Panc1 (cell line): Measurements from ENCODE around the gene NOTUM. TPM values are rescaled to one million over a fixed set of nuclear protein-coding genes. Genes with fewer than 3 reads are reported as not detected.
A peak's percentile ranks its signal among the peaks of the same experiment; 100 is the strongest.

Experiments used
- ATAC-seq: fragments of 200-7000 bp; cut with Tn5 transposase; 2 replicates; pipeline ENCODE4 v1.9.1; 2020; ENCODE audit warnings: mild to moderate bottlenecking, moderate library complexity
- BruUV-seq: library from RNA; stranded (reverse); fragments of 400-500 nt; replicated peaks from 2 replicates; lab custom pipeline; 2021; lab: Mats Ljungman, UMichigan
- CTCF ChIA-PET: fragments of 300-600 bp; sonication (Branson Sonifier 250); formaldehyde crosslinking; loops from one replicate; lab custom pipeline; 2022; ENCODE audit warnings: antibody characterized with exemption; lab: Charles Lee
- POLR2A ChIA-PET: fragments of 300-600 bp; sonication (Branson Sonifier 250); formaldehyde crosslinking; loops from one replicate; lab custom pipeline; 2022; ENCODE audit warnings: antibody characterized with exemption; lab: Charles Lee
- DNase-seq: peaks from one replicate; pipeline ENCODE4 v3.0.0-alpha.2; 2010; ENCODE audit warnings: low read depth, low spot score
- H3K27ac ChIP-seq: 2 replicates; pipeline ENCODE4 v1.5.1; 2011; ENCODE audit warnings: mild to moderate bottlenecking, low read length, inconsistent platforms
- H3K27me3 ChIP-seq: fragments of 200-500 bp; sonication (Bioruptor generic); 2 replicates; pipeline ENCODE4 v1.6.0; 2014; ENCODE audit warnings: low read length, inconsistent platforms; ENCODE audit not compliant: control insufficient read depth, insufficient read depth
- H3K36me3 ChIP-seq: fragments of 200-500 bp; sonication (Bioruptor generic); 2 replicates; pipeline ENCODE4 v1.5.1; 2014; ENCODE audit warnings: inconsistent platforms, mild to moderate bottlenecking, low read length, moderate library complexity; ENCODE audit not compliant: control insufficient read depth, insufficient read depth
- H3K4me1 ChIP-seq: 2 replicates; pipeline ENCODE4 v1.5.1; 2011; ENCODE audit warnings: inconsistent platforms, mild to moderate bottlenecking, low read length, moderate library complexity; ENCODE audit not compliant: control insufficient read depth, insufficient read depth
- H3K4me3 ChIP-seq, 2 experiments: 2 replicates each; pipeline ENCODE4 v1.5.1; 2011 to 2012; ENCODE audit warnings: low read depth in 2 of 2, low read length in 2 of 2, mild to moderate bottlenecking in 2 of 2, inconsistent platforms in 1 of 2, moderate library complexity in 1 of 2
- H3K9me3 ChIP-seq: fragments of 200-500 bp; sonication (Bioruptor generic); 2 replicates; pipeline ENCODE4 v1.5.1; 2014; ENCODE audit warnings: low read depth, mild to moderate bottlenecking, inconsistent platforms, low read length, moderate library complexity; ENCODE audit not compliant: control insufficient read depth, insufficient read depth
- POLR2AphosphoS5 ChIP-seq: IDR thresholded peaks from 2 replicates; pipeline ENCODE4 v1.6.1; 2012; ENCODE audit warnings: mild to moderate bottlenecking, low read depth, low read length, moderate library complexity
- REST ChIP-seq, 2 experiments: IDR thresholded peaks; 2 replicates each; pipeline ENCODE4 v1.6.1; 2011 to 2012; ENCODE audit warnings: low read depth in 2 of 2, control low read depth in 1 of 2, low read length in 1 of 2, mild to moderate bottlenecking in 1 of 2, moderate library complexity in 1 of 2; ENCODE audit not compliant: insufficient read depth in 1 of 2
- SIN3A ChIP-seq: IDR thresholded peaks from 2 replicates; pipeline ENCODE4 v1.6.1; 2012; ENCODE audit warnings: low read depth, mild to moderate bottlenecking, low read length, moderate library complexity, borderline replicate concordance; ENCODE audit not compliant: insufficient read depth
- TCF7L2 ChIP-seq: IDR thresholded peaks from 2 replicates; pipeline ENCODE4 v1.6.1; 2011; ENCODE audit warnings: mild to moderate bottlenecking, low read depth, low read length, inconsistent platforms
- in situ Hi-C: cut with HindIII; loops from 2 replicates; pipeline ENCODE4 v1.10.0; 2016; ENCODE audit warnings: low sequenced_read_pairs, low pct_unique_long_range_greater_than_20kb
- intact Hi-C: fragments of 100-400 bp; cut with micrococcal nuclease; formaldehyde crosslinking; loops from one replicate; pipeline ENCODE4 v1.10.0; 2022; ENCODE audit not compliant: unreplicated experiment
- total RNA-seq: library from RNA; stranded (reverse); gene quantifications from one replicate; pipeline ENCODE4 v1.2.1, GENCODE V29; 2021; ENCODE audit not compliant: unreplicated experiment
- TF ChIP-seq, protein P1 (sequence below): fragments of 450-650 bp; IDR thresholded peaks from 2 replicates; pipeline ENCODE4 v1.5.1; 2017; ENCODE audit warnings: mild to moderate bottlenecking

NOTUM gene
- total RNA-seq, 1 experiment from 2014 or later, result 2.0 TPM

GRCh38 chr17:81967533-81968395, 6.8 kb upstream of the NOTUM start:
- BruUV-seq, result no TSS peak
- in situ Hi-C loops, result no loop called here

GRCh38 chr17:81967244-81967532, 6.2 kb upstream of the NOTUM start:
- no TSS peak for BruUV-seq
- Histone ChIP-seq H3K27ac (no peak overlapping the region), H3K4me3 (no peak overlapping the region), H3K4me1 (peaks cover 5% of the 10 kb centered on the region; the same call in 1 of the 2 replicates), H3K27me3 (no peaks in the 10 kb centered on the region), H3K36me3 (no peaks in the 10 kb centered on the region), H3K9me3 (no peaks in the 10 kb centered on the region)
- DNase-seq (no peak), ATAC-seq (no peak; the same call in 1 of the 2 replicates)
- in situ Hi-C loops (no loop called here), intact Hi-C loops (no loop called here)
- POLR2A ChIA-PET, result interaction anchor here (0.7 kb wide), 1 partner anchor 15 kb away, joined by 5 read pairs; no protein-coding TSS in a partner anchor
- no peak for TF ChIP-seq REST (IDR thresholded peaks at IDR 0.05; ENCODE audit: insufficient read depth in 1 of 2, low read depth in 2 of 2, low read length in 1 of 2)
- no peak for TF ChIP-seq TCF7L2
- TF ChIP-seq SIN3A, result no peak
- no peak for TF ChIP-seq POLR2AphosphoS5
- TF ChIP-seq, protein P1, sequence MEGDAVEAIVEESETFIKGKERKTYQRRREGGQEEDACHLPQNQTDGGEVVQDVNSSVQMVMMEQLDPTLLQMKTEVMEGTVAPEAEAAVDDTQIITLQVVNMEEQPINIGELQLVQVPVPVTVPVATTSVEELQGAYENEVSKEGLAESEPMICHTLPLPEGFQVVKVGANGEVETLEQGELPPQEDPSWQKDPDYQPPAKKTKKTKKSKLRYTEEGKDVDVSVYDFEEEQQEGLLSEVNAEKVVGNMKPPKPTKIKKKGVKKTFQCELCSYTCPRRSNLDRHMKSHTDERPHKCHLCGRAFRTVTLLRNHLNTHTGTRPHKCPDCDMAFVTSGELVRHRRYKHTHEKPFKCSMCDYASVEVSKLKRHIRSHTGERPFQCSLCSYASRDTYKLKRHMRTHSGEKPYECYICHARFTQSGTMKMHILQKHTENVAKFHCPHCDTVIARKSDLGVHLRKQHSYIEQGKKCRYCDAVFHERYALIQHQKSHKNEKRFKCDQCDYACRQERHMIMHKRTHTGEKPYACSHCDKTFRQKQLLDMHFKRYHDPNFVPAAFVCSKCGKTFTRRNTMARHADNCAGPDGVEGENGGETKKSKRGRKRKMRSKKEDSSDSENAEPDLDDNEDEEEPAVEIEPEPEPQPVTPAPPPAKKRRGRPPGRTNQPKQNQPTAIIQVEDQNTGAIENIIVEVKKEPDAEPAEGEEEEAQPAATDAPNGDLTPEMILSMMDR, result no peak
- CTCF ChIA-PET, result interaction anchor here (0.6 kb wide), 1 partner anchor 73 kb away, joined by 3 read pairs; no protein-coding TSS in a partner anchor

More at GRCh38 chr17:81967533-81968395, 6.8 kb upstream of the NOTUM start:
- H3K27ac ChIP-seq, result no peak overlapping the region
- CTCF ChIA-PET, result interaction anchor here (0.5 to 0.6 kb wide), 2 partner anchors 37 to 74 kb away, joined by 3 read pairs; no protein-coding TSS in a partner anchor
- no peaks in the 10 kb centered on the region for H3K27me3 ChIP-seq
- intact Hi-C loops, result no loop called here
- peaks cover 5% of the 10 kb centered on the region; the same call in 1 of the 2 replicates for H3K4me1 ChIP-seq
- TF ChIP-seq TCF7L2 (peak; percentile 90), REST (IDR thresholded peaks at IDR 0.05; ENCODE audit: insufficient read depth in 1 of 2, low read depth in 2 of 2, low read length in 1 of 2) (no peak), POLR2AphosphoS5 (no peak), SIN3A (no peak)
- TF ChIP-seq, protein P1, result no peak
- POLR2A ChIA-PET, result interaction anchor here (0.7 kb wide), 1 partner anchor 15 kb away, joined by 5 read pairs; no protein-coding TSS in a partner anchor
- no peaks in the 10 kb centered on the region for H3K36me3 ChIP-seq
- H3K9me3 ChIP-seq, result peaks cover 5% of the 10 kb centered on the region; the same call in 1 of the 2 replicates
- ATAC-seq, result peak; percentile 72
- DNase-seq, result no peak
- H3K4me3 ChIP-seq, result no peak overlapping the region
